Suprapubic skin (tissue), 4 donors: Measurements from ENCODE around the gene LTC4S. TPM values are rescaled to one million over a fixed set of nuclear protein-coding genes. Genes with fewer than 3 reads are reported as not detected.

Experiments
- DNase-seq, 2 donors: peaks; one replicate each; pipeline ENCODE4 v3.0.0-alpha.2; 2019; ENCODE audit warnings: low spot score in 2 of 2
- H3K27ac ChIP-seq: fragments of 200-600 bp; sonication (generic); one replicate; pipeline ENCODE4 v1.5.1; 2019
- H3K27me3 ChIP-seq: fragments of 200-600 bp; sonication (generic); one replicate; pipeline ENCODE4 v1.5.1; 2019
- H3K36me3 ChIP-seq: fragments of 200-600 bp; sonication (generic); one replicate; pipeline ENCODE4 v1.5.1; 2019
- H3K4me1 ChIP-seq: fragments of 200-600 bp; sonication (generic); one replicate; pipeline ENCODE4 v1.5.1; 2019
- H3K4me3 ChIP-seq: fragments of 200-600 bp; sonication (generic); one replicate; pipeline ENCODE4 v1.5.1; 2019; ENCODE audit warnings: mild to moderate bottlenecking
- H3K9me3 ChIP-seq: fragments of 200-600 bp; sonication (generic); one replicate; pipeline ENCODE4 v1.5.1; 2019
- CTCF ChIP-seq, 2 donors: fragments of 200-600 bp in 1 of 2; fragments of 450-650 bp in 1 of 2; sonication (generic) in 1 of 2; IDR thresholded peaks; one replicate each; pipeline ENCODE4 v1.5.1; 2016 to 2019; ENCODE audit warnings: antibody characterized with exemption in 2 of 2, mild to moderate bottlenecking in 1 of 2, moderate library complexity in 1 of 2
- EP300 ChIP-seq: sonication (generic); formaldehyde crosslinking; IDR thresholded peaks from one replicate; pipeline ENCODE4 v1.6.1; 2017; ENCODE audit warnings: antibody characterized with exemption
- POLR2A ChIP-seq, 2 donors: fragments of 450-650 bp; IDR thresholded peaks; one replicate each; pipeline ENCODE4 v1.6.1; 2017; ENCODE audit warnings: antibody characterized with exemption in 2 of 2, mild to moderate bottlenecking in 2 of 2, moderate library complexity in 2 of 2
- POLR2AphosphoS5 ChIP-seq, 3 donors: sonication (generic); formaldehyde crosslinking; IDR thresholded peaks; one replicate each; pipeline ENCODE4 v1.6.1; 2017; ENCODE audit warnings: antibody characterized with exemption in 3 of 3
- WGBS: methylation state at CpG from one replicate; pipeline ENCODE4 v1.1.5; 2018; 5-methylcytosine and 5-hydroxymethylcytosine counted together
- total RNA-seq, 4 donors: library from RNA; depleted of rRNA; stranded (reverse); fragments of >200 nt; gene quantifications; one replicate each; pipeline ENCODE4 v1.1.0, GENCODE V29; 2016

Gene LTC4S
- total RNA-seq, 4 donors from 2014 or later = 3.5 to 7.9 (median 4.5) TPM

DNA sequence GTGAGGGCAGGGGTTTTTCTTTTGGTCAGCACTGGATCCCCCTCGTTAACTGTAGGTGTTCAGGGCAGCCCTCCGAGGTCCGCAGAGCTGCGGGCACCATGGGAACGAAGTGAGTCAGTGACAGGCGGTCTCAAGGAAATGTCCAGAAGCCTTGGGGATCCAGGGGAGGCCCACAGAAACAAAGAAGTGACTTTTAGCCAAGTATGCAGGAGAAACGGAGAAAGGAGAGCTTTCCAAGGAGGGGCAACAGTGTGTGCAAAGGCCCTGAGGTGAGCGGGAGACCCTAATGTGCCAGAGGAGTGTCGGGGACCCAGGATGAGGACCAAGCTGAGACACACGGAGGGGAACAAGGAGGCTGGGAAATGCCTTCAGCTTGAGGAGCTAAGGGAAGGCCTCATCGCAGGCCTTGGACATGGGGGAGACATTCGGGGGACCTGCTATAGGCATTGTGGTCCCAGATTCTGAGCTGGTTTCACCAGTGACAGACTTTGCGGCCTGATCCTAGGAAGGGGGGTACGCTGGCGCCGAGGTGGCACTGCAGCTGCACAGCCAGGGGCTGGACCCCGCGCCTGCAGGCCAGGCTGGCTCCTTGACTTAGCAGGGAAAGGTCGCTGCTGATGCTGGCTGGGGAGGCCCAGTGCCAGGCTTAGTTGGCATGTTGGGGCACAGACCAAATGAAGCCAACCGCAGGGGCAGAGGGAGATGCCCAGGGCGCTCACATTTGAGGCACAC lies 3.3 kb downstream of the LTC4S start:
- DNase-seq = peak in 1 of 2 donors; percentile 77
- no peaks in the 10 kb centered on the region for H3K9me3 ChIP-seq
- peak overlapping the region; percentile 69 for H3K4me3 ChIP-seq
- H3K36me3 ChIP-seq = peaks cover 41% of the 10 kb centered on the region
- H3K4me1 ChIP-seq = peaks cover 59% of the 10 kb centered on the region
- WGBS = 73% methylated on average over 21 of the region's 21 CpGs
- H3K27ac ChIP-seq = peak overlapping the region; percentile 84
- H3K27me3 ChIP-seq = no peaks in the 10 kb centered on the region
- no peak for TF ChIP-seq POLR2AphosphoS5 (IDR thresholded peaks at IDR 0.05)
- no peak for TF ChIP-seq POLR2A (IDR thresholded peaks at IDR 0.05)
- no peak for TF ChIP-seq EP300
- TF ChIP-seq CTCF (IDR thresholded peaks at IDR 0.05) = no peak

- 88% methylated on average over 17 of the region's 30 CpGs for WGBS
- H3K27me3 ChIP-seq = no peaks in the 10 kb centered on the region
- DNase-seq = peak in 1 of 2 donors; percentile 71
- no peak overlapping the region for H3K27ac ChIP-seq
- no peaks in the 10 kb centered on the region for H3K9me3 ChIP-seq
- H3K4me3 ChIP-seq = no peak overlapping the region
- TF ChIP-seq EP300 = no peak
- no peak for TF ChIP-seq CTCF (IDR thresholded peaks at IDR 0.05)
- no peak for TF ChIP-seq POLR2A (IDR thresholded peaks at IDR 0.05)
- TF ChIP-seq POLR2AphosphoS5 (IDR thresholded peaks at IDR 0.05) = no peak
- H3K4me1 ChIP-seq = peaks cover 60% of the 10 kb centered on the region
- peaks cover 41% of the 10 kb centered on the region for H3K36me3 ChIP-seq
Observed at GRCh38 chr5:179797741-179798140, 4.0 kb downstream of the LTC4S start.

- H3K4me1 ChIP-seq = peaks cover 61% of the 10 kb centered on the region
- no peak overlapping the region for H3K27ac ChIP-seq
- 100% methylated on average over 1 of the region's 23 CpGs for WGBS
- no peak overlapping the region for H3K4me3 ChIP-seq
- TF ChIP-seq POLR2A (IDR thresholded peaks at IDR 0.05) = no peak
- no peak for TF ChIP-seq POLR2AphosphoS5 (IDR thresholded peaks at IDR 0.05)
- no peak for TF ChIP-seq EP300
- no peak for TF ChIP-seq CTCF (IDR thresholded peaks at IDR 0.05)
- peaks cover 41% of the 10 kb centered on the region for H3K36me3 ChIP-seq
- H3K9me3 ChIP-seq = no peaks in the 10 kb centered on the region
- no peaks in the 10 kb centered on the region for H3K27me3 ChIP-seq
- DNase-seq = peak in 1 of 2 donors; percentile 72
Observed at GRCh38 chr5:179798144-179798770, 4.5 kb downstream of the LTC4S start.

- Histone ChIP-seq H3K9me3 (no peaks in the 10 kb centered on the region), H3K4me3 (no peak overlapping the region), H3K27ac (no peak overlapping the region), H3K36me3 (peaks cover 41% of the 10 kb centered on the region), H3K4me1 (peaks cover 61% of the 10 kb centered on the region), H3K27me3 (no peaks in the 10 kb centered on the region)
- no peak for TF ChIP-seq POLR2A (IDR thresholded peaks at IDR 0.05)
- TF ChIP-seq EP300 = no peak
- TF ChIP-seq POLR2AphosphoS5 (IDR thresholded peaks at IDR 0.05) = no peak
- no peak for TF ChIP-seq CTCF (IDR thresholded peaks at IDR 0.05)
- DNase-seq = peak in 1 of 2 donors; percentile 77
- WGBS = 98% methylated on average over 10 of the region's 36 CpGs
Observed at GRCh38 chr5:179798771-179799643, 5.2 kb downstream of the LTC4S start.
